Uterus (tissue), 2 donors: ENCODE measurements around the gene PIM1.

Source experiments
- POLR2A ChIP-seq, 2 donors: fragments of 450-650 bp; IDR thresholded peaks; one replicate each; pipeline ENCODE4 v1.6.1; 2016; ENCODE audit warnings: antibody characterized with exemption in 2 of 2, mild to moderate bottlenecking in 1 of 2, moderate library complexity in 1 of 2
- TF ChIP-seq, protein P1 (sequence below), 4 experiments: fragments of 200-600 bp in 2 of 4; fragments of 450-650 bp in 2 of 4; sonication (generic) in 2 of 4; IDR thresholded peaks; one replicate each; pipeline ENCODE4 v1.5.1; 2016 to 2019; ENCODE audit warnings: antibody characterized with exemption in 4 of 4, mild to moderate bottlenecking in 2 of 4, moderate library complexity in 1 of 4

DNA sequence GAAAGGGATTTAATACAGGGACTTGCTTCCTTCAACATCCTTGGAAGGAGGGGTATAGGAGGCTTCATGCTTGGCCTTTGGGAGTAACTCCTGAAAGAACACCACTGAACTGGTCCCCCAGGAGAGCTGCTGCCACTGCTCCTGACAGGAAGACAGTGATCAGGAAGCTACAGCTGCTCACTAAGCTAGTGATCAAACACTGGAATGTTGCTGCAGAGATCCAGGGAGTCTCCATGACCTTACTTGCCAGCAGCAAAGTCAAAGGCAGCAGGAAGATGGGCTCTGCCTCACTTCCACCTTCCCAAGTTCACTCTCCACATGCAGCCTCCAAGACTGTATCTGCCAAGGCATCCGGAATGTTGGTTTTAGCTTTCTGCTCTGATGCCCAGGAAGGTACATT, 31.8 kb downstream of the PIM1 start:
- TF ChIP-seq, protein P1, sequence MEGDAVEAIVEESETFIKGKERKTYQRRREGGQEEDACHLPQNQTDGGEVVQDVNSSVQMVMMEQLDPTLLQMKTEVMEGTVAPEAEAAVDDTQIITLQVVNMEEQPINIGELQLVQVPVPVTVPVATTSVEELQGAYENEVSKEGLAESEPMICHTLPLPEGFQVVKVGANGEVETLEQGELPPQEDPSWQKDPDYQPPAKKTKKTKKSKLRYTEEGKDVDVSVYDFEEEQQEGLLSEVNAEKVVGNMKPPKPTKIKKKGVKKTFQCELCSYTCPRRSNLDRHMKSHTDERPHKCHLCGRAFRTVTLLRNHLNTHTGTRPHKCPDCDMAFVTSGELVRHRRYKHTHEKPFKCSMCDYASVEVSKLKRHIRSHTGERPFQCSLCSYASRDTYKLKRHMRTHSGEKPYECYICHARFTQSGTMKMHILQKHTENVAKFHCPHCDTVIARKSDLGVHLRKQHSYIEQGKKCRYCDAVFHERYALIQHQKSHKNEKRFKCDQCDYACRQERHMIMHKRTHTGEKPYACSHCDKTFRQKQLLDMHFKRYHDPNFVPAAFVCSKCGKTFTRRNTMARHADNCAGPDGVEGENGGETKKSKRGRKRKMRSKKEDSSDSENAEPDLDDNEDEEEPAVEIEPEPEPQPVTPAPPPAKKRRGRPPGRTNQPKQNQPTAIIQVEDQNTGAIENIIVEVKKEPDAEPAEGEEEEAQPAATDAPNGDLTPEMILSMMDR (IDR thresholded peaks at IDR 0.05): no peak
- TF ChIP-seq POLR2A (IDR thresholded peaks at IDR 0.05): no peak
